HEK293T (cell line): ENCODE data around the gene ARID3A.

Experiments used
- ARNT ChIP-seq: fragments of 450-650 bp; IDR thresholded peaks from 2 replicates; pipeline ENCODE4 v1.6.1; 2017; ENCODE audit warnings: mild to moderate bottlenecking
- BHLHE40 ChIP-seq: fragments of 450-650 bp; IDR thresholded peaks from 2 replicates; pipeline ENCODE4 v1.6.1; 2016; ENCODE audit warnings: mild to moderate bottlenecking, moderate library complexity, borderline replicate concordance
- ELF4 ChIP-seq: fragments of 450-650 bp; IDR thresholded peaks from 2 replicates; pipeline ENCODE4 v1.6.1; 2017; ENCODE audit warnings: antibody characterized with exemption
- FOXA1 ChIP-seq: fragments of 450-650 bp; IDR thresholded peaks from 2 replicates; pipeline ENCODE4 v1.6.1; 2016; ENCODE audit warnings: mild to moderate bottlenecking
- HDGF ChIP-seq: fragments of 450-650 bp; IDR thresholded peaks from 2 replicates; pipeline ENCODE4 v1.6.1; 2017; ENCODE audit warnings: antibody characterized with exemption, borderline replicate concordance
- SP1 ChIP-seq: fragments of 450-650 bp; IDR thresholded peaks from 2 replicates; pipeline ENCODE4 v1.6.1; 2017
- ZNF384 ChIP-seq: fragments of 450-650 bp; IDR thresholded peaks from 2 replicates; pipeline ENCODE4 v1.6.1; 2016

GRCh38 chr19:924553-925086, 1.2 kb upstream of the ARID3A start:
- no peak for TF ChIP-seq BHLHE40
- no peak for TF ChIP-seq ZNF384
- no peak for TF ChIP-seq FOXA1
- TF ChIP-seq HDGF: no peak
- TF ChIP-seq ELF4: no peak
- no peak for TF ChIP-seq SP1
- no peak for TF ChIP-seq ARNT
